GM18526 (cell line): Measurements from ENCODE around the gene TMPRSS4.

Experiments
- POLR2A ChIP-seq: IDR thresholded peaks from 3 replicates; pipeline ENCODE4 v1.6.1; 2011; ENCODE audit not compliant: insufficient read length; ENCODE audit errors: extremely low read depth

TMPRSS4 gene

DNA sequence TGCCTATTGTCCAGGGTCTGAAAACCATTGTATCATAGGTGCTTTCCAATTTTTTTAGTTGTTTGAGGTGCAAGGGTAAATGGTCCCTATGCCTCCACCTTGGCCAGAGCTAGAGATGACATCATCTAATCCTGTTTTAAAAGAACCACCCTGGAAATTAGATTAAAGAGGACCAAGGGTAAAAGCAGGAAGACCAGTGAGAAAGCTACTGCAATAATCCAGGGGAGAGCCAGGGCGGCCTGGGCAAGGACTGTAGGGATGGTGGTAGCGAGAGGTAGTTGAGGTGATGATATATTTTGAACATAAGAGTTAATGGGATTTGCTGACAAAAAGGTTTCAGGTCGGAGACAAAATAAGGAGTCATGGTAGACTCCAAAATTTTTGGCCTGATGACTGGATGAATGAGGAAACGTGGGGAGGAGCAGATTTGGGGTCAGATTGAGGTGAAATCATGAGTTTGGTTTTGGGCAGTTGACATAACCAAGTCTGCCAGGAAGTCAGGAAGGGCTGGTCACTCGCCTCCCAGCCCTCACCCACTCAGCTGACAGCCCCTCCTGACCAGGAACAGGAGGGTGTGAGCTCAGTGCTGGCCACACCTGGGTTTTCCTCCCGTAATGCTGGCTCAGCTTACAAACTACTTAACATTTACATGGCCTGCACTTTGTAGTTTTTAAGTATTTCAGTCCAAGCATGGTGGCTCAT is 52.7 kb downstream of the TMPRSS4 start:
- no peak for TF ChIP-seq POLR2A

DNA sequence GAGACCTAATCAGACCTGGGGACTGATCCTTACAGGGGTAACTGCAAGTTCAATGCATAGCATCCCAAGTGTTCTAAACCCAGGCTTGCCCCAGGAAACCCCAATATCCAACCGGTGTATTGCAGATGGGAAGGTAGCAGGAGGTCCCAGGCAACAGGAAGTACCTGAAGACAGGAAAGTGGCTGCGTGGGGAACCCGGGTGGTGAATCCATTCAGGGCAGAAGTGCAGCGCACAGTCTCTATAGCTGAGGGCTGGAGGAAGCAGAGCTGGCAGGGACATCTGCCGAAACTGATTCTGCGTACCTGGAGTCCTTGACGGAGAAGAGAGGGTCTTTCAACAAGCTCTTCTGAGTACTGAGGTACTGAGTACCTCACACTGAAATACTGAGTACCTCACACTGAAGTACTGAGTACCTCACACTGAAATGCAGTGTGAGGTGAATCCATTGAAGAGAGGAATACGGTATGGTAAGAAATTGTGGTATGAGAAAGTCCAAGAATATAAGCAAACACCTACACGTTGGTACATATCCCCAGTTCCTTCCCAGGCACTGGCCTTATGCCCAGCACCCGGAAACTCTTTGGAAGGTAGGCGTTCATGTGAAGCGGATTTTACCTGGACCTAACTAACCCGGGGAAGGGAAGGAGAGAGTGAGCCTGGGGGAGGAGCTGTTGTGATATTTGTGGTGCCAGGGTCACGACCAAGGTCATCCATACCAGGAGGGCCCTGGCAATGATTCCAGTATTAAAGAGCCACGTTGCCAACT is 55.7 kb downstream of the TMPRSS4 start:
- TF ChIP-seq POLR2A, result no peak

DNA sequence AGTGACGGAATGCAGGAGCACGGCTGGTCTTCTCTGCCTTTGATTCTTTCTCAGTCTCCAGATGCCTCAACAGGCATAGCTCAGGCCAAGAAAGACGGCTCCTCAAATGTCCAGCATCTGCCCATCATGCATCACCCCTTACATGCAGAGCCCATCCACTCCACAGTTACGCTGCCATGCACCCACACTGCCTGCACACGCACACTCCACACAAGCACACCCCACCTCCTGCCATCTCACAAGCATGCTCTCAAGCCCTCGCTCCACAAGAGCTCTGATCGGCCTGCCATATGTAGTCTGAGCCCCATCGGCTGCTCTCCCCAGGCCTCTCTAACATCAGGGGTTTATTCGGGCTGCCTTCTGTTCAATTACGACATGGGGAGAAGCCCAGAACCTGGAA is 56.9 kb downstream of the TMPRSS4 start:
- TF ChIP-seq POLR2A, result no peak

DNA sequence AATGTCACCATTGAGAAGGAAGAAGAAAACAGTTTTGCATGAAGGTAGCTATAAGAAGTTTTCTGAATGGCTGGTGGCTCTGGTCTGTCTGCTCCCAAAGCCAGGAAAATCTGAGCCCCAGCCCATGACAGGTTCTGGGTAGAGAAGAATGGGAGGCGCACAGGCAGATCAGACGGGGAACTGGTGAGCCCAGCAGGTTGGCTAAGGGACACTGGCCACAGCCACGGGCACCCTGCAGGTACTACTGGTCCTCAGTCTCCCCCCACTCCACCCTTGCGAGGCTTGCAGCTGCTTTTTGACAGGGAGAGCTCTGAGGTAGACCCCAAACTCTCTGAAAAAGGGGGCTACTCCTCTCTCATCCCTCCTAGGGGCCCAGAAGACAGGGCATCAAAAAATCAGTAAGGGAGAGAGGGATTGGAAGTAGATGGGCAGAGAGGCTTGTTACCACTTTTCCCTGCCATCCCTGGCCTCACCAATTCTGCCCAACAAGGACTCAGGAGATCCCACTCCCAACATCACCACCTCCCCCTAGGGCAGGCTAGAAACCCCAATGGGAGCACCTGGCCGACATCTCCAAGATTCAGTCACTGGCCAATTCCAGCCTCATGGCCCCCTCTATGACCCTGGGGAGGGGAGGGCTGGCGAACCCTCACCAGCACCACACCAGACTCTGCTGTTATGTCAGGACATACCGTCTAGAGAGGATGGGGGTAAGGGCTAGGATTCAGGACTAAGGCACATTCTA is 58.3 kb downstream of the TMPRSS4 start:
- TF ChIP-seq POLR2A, result no peak

DNA sequence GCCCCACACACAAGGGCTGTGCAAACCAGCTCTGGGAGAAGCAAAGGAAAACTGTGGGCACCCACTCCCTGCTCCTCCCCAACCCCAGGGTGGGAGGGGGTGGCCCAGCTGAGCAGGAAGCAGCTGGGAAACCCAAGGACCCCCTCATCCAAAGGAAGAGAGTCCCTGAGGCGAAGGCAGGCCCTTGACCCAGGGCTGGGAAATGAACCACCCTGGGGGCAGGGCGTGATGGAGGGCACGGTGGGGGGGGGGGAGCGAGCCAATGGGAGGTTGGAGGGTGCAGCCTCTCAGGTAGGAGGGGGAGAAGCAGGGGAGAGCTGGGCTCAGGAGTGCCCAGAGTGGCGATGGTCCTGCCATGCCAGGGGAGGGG is 58.9 kb downstream of the TMPRSS4 start:
- TF ChIP-seq POLR2A, result no peak

DNA sequence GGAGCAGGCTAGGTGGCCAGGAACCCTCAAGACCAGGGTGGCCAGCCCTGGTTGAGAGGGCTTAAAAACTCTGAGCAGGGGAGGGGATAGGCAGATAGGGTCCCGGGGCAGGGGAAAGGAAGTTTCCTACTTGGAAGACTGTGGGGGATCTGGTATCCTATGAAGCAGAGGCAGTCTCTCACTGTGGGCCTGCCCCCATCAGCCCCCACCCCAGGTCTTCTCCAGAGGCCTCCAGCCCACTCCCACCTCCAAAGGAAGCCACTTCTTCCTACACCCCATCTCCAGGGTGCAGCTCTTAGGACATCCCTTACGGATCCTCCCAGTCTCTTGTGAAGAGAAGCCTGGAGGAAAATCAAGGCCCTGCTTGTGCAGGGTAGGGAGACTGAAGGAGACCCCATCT is 59.5 kb downstream of the TMPRSS4 start:
- TF ChIP-seq POLR2A, result no peak

DNA sequence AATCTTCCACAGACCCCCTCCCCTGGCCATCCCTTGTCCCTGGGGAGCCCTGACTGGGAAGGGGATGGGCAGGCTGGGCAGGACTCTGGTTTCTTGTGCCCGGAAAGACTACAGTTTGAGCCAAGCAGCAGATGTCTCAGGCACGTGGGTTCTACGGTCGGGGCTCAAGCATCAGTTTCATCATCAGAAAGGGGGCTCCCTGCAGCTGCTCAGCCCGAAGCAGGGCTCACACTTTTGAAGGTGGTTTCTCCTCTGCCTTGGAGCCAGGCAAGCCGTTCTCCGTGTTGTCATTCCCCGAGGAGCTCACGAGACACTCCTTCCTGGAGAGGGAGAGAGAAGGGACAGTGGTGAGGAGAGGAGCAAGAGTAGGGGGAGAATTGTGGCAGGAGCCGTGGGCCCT is 59.9 kb downstream of the TMPRSS4 start:
- no peak for TF ChIP-seq POLR2A

DNA sequence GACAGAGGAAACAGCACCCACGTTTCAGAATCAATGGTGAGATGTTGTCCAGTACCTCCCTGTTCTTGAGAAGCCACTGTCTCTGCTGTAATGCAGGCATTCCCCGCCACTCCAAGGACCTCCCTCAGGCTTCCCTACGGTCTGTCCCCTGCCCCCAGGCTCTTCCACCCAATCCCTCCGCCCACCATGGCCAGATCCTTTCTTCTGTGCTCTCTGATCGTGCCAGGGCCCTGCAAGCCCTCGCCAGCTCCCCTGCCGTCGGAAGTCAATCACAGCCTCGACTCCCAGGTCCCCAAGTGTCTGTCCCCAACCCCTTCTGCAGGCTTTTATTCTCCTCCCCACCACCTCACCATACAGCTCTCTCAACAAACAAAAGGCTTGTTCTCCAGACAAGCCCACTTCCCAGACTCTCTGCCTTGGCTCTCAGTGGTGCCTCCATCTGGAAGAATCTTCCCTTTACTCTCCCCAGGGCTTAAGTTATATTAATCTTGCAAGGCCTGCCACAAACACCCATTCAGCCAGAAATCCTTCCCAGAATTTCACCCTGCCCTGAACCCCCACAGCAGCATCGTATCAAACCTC is 62.1 kb downstream of the TMPRSS4 start:
- no peak for TF ChIP-seq POLR2A

DNA sequence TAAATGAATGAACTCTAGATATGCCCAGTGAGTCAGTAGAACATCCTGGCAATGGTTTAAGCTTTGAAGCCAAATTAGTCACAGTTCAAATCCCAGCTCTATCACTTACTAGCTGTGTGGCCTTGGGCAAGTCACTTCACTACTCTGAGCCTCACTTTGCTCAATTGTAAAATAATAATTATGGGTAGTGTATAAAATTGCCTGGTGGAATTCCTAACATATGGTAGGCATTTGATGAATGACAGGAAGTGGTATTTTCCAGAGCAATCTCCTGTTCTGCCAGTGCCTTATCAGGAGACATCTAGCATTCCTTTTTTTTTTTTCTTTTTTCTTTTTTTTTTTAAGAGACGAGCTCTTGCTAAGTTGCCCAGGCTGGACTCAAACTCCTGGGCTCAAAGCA is 62.7 kb downstream of the TMPRSS4 start:
- TF ChIP-seq POLR2A, result no peak

DNA sequence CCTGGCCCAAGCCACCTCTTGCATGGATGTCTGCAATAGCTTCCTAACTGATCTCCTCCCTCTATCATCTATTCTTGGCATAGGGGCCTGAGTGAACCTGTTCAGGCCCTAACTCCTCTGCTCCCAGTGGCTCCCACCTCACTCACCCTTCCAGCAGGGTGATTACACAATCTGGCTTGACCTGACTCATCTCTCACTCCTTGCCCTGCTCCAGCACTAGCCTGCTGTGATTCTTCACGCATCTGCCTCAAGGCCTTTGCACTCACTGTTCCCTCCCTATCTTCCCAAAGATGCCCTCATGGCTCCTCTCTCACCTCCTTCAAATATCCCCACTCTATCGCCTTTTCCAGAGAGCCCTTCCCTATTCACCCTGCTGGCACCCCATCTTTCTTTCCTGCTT is 65.2 kb downstream of the TMPRSS4 start:
- no peak for TF ChIP-seq POLR2A

DNA sequence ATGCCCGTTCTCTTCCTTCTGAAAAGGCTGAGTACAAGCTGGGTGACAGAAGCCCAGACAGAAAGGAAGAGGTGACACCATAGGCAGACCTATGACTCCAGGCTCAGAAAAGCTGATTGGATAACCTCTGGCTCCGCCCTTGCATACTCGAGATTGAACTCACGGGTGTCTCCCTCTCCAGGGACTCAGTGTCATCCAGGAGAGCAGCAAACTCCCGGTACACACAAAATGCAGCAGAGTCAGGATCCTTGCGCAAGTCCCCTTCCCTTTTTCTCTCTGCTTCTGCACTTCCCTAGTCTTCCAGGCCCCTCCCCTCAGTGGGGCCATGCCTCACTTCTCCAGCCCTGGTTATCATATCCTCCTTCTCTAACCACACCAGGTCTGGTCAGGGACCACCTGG is 65.9 kb downstream of the TMPRSS4 start:
- no peak for TF ChIP-seq POLR2A

DNA sequence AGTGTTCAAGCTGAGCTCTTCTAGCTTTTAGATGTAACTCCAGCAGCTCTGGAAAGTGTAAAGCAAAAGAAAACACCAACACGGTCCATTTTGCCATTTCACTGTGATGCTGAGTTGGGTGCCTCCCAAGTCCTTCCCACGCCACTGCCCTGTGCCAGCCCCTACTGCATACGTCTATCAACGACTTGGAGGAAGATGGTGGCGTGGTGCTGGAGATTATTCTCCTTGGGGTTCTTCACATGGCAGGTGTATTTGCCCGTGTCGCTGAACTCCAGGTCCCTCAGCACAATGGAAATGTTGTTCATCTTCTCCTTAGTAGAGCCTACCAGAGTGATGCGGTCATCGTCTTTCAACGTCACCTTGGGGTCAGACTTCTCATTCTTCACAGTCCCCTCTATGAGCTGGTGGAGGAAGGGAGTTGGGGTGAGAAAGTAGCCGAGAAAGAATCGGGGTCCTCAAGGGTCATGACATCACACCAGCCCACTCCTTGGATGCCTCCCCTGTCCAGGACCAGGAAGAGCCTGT is 66.8 kb downstream of the TMPRSS4 start:
- no peak for TF ChIP-seq POLR2A

DNA sequence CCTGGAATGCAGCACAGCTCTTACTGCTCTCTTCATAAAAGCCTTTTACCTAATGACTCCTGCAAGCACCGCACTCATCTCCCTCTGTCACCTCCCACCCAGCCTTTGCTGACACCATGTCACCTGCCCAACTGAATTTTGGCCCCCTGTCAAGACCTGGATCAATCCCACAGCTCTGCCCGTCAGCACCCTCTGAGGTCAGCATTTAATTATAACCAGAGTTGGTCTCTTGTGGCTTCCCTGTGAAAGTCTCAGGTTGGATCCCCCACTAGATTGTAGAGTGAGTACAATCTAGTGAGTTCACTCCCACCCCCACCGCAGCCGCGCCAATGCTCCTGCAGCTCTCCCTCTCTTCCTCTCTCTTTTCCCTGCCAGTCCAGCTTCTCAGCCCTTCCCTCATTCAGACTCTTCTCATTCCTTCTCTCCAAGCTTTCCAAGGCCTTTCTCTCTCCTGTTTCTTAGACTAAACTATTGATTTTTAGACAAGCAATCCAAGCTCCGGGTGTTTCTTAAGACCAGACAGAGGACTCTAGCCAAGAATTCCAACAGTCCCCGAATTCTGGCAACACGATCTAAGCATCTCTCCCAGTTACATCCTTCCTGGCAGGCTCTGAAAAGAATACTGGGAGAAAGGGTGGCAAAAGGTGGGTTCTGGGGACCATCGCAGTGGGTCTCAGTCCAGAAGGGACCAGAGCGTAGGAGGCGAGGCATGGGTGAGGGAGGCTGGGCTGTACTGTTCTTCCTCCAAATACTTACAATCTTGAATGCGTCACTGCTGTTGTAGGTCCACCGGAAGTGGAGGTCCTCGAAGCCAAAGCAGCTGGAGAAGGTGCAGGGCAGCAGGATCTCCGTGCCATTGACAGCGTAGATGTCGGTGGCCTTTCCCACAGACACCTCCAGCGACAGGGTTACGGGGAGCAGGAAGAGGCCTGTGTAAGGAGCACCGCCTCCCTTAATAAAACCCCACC is 67.7 kb downstream of the TMPRSS4 start:
- TF ChIP-seq POLR2A, result no peak

DNA sequence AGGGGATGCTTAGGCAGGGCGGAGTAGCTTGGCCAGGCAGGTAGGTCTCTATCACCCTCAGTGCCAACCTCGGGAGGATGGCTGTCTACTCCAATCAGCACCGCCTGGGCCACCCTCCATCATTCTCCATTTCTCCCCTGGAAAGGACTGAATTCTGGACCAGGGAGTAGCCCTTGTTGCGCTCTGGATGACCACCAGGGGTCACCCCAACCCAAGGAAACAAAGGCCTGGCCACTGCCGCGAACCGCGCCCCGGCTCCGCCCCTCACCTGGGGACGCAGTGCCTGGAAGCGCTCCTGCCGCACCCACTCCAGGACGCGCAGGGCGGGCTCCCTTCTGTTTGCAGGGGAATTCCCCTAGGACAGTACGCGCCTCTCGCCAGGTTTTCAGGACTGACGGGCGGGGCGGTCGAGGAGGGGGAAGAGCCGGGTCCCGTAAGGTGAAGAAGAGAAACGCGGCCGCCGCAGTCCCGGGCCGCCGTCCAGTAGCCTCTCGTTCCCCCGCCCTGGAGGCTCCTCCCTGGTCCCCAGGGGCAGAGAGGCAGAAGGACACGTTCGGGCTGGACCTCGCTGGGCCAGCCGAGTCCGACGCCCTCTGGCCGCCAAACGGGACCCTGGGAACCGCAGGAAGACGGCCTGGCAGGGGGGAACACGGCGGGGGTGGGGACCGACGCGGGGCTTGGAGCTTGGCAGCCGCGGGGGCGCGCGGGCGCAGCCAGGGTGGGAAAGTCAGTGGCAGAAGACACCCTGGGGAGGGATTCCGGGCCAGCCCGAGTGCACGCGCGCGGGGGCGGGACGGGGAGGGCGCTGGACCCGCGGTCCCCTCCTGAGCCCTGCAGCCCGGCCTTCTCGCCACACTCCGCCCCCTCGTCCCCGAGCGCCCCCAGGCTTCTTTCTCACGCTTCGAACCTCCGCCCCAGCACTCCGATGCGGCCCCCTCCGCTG is 68.7 kb downstream of the TMPRSS4 start:
- TF ChIP-seq POLR2A, result no peak

DNA sequence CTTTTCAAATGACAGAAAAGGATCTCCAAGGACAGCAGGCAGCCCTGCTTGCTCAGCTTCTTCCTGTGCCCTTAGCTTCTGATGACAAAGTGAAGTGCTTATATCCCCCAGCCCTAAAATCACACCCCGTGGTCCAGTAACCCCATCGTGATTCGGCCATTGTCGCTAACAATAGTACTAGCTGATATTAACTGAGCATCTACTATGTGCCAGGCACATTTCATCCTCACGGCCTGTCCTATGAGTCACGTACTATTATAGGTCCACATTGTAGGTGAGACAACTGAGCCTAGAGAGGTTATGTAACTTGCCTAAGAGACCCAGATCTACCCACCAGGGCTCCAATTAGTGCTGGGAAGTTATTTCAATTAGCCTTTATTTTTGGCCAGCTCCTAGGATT is 69.7 kb downstream of the TMPRSS4 start:
- TF ChIP-seq POLR2A, result no peak
